GM19468 (cell line): Measurements from ENCODE around the gene PCARE.
"Not testable (repeated sequence)": the region's sequence is repeated elsewhere in the genome, so short reads cannot be mapped to it uniquely, and the experiment has no call there.

ENCODE experiments used
- ATAC-seq: cut with Tn5 transposase; IDR thresholded peaks from one replicate; pipeline ENCODE4 v1.9.1; 2021; ENCODE audit warnings: mild to moderate bottlenecking, moderate library complexity, moderate number of reproducible peaks; ENCODE audit not compliant: unreplicated experiment; ENCODE audit errors: extremely low read depth

Gene PCARE

GRCh38 chr2:29074411-29074810 is at the start of gene PCARE:
Gene PCARE, minus strand, starts transcription at chr2:29074523. Its CDS starts 262 bp downstream, at chr2:29074261.
- ATAC-seq = no peak

DNA sequence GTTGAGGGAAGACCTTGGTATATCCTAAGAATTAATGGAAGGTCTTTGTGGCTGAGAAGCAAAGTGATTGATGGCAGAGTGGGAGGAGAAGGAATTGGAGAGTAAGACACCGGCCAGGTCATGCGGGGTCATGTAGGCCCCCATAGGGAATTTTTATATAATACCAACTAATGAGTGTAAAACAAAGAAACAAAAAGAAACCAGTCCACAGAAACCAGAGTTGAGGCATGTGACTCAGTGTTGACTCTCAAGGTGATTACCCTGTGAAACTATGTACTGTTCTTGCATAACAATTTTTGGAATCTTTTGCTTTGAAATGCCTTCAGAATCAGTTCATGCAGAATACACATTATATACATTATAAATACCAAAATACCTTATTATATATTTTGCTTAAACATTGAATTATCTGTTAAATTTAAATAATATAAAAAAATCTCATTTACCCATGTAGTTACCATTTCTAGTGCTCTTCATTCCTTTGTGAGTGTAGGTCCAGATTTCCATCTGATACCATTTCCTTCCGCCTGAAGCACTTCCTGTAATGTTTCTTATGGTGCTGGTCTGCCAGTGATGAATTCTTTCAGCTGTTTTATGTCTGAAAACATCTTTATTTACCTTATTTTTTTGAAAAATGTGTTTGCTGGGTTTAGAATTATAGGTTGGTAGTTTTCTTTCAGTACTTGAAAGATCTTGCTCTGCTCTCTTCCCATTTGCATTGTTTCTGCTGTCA is 49.5 kb upstream of the PCARE start:
- no peak for ATAC-seq

DNA sequence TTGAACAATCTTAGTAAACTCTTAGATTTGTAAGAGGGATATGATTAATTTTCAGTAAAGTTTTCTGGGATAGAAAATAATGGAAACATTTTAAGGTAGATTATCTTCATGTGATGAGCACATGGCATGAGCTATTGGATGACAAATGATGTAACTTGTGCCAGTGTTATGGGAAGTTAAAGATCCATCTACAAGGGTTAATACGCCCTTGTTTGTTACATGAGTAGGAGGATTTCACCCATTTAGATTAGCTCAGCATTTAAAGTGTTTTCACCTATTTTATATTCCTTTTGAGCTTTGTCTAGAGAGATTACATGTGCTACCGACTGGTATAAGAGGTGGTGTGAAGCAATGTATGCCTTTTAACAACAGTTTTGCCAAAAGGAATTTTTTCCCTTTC is 46.5 kb upstream of the PCARE start:
- ATAC-seq = no peak

DNA sequence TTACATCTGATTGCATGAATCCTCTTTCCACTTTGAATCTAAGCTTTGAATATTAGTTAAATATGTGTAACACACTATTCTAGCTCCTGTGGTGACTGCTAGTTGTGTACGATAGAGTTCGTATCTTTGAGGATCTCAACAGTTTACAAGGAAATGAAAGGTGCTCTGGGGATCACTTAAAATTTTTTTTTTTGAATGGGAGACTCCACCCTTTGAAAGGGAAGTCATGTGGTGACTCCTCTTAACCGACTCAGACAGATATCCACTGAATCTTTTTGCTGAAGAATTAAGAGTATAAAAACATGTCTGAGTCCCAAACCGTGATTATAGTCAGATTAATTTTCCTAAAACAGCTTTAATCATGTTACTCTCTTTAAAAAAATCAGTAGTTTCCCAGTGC is 44.9 kb upstream of the PCARE start:
- ATAC-seq = no peak

- no peak for ATAC-seq
These were observed 43.4 kb upstream of the PCARE start for GRCh38 chr2:29117636-29118303.

- no peak for ATAC-seq
These were observed 41.8 kb upstream of the PCARE start for GRCh38 chr2:29115797-29116781.

- no peak for ATAC-seq
These were observed 40.8 kb upstream of the PCARE start, which contains the start of gene CLIP4 for GRCh38 chr2:29114946-29115609. Gene CLIP4, plus strand, starts transcription at chr2:29115415. Its CDS starts 5,974 bp downstream, at chr2:29121389.

GRCh38 chr2:29114586-29114945 is 40.2 kb upstream of the PCARE start:
- no peak for ATAC-seq

DNA sequence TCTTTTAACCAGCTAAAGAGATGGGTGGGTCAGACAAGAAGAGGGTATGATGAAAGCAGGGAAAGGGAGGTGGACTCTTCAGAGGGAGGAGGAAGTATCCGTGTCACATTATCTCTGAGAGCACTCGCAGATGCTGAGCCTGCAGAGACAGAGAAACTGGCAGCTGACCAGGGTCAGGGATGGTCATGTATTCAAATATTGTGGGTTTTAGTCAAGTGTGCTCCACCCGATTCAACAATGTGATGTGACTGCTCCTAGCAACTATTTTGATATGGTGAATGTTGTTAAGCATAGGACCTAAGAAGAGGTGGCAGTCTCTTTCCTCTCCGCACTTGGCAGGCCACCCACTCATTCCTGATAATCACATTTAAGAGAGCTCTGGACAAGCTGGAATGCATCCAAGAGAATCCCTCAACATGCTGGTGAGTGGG is 39.6 kb upstream of the PCARE start:
- ATAC-seq = no peak

DNA sequence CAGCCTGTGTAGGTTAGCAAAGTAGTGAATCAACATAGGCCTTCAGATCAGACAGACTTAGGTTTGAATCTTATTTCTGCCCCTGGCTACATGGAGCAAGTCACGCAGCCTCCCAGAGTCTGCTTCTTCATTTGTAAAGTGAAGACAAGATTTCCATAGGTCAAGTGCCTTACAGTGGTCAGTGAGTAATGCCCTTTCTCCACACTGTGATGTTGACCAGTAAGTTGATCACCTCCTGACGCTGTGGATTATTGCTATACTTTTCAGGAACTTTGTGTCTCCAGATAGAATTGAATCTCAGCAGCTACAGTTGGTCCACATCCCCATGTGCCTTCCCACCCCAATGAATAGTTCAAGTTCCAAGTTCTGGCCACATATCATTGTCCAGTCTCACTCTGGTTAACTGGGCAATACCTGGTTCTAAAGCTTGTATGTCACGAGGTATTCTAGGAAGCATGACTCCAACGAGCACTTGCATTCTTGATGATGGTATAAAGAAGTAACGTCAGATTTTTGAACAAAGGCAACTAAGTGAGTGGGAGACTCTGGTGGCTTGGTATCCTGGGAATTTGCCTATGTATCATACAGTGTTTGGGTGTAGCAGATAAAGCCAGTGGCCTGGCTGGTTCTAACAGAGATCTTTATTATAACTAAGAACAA is 38.8 kb upstream of the PCARE start:
- ATAC-seq = no peak

DNA sequence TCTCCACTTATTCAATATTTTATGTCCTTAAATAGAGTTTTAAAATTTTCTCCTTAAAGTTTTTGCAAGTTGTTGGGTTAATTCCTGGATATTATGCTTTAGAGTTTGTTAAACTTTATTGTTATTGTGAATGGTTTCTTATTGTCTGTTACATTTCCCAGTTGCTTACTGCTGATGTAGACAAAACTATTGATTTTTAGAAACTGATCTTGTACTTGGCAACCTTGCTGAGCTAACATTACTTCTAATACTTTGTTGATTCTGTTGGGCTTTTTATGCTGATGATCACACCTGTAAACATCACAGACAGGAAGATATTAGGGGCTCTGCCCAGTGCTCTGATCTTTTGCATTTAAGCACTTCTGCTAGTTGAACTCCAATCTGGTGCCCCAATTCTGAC is 38.1 kb upstream of the PCARE start:
- no peak for ATAC-seq

DNA sequence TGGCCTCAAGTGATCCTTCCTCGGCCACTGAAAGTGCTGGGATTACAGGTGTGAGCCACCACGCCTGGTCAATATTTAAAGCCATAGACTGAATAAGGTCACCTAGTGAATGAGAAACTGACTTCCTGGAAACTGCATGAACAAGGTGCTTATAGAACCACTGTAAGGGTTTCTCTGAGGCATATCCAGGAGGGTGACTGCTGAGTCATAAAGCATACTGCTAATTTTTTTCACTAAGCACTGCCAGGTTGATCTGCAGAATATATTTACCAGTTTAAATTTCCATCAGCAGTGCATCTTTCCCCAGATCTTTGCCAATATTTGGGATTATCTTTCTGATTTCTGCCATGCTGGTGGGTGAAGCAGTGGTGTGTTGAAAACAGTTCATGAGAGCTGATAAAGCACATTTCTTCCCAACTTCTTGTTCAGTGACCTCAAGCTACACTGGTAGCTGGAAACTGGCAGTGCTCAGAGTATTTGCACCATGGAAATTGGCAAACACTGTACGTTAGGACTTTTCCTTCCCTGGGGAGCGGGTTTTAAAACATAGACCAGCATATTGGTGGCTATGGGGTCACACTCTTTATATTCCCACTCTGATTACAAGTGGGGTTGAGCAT is 36.7 kb upstream of the PCARE start:
- ATAC-seq = no peak

GRCh38 chr2:29109246-29109645 is 34.9 kb upstream of the PCARE start:
- ATAC-seq = no peak

GRCh38 chr2:29108225-29108624 is 33.9 kb upstream of the PCARE start:
- no peak for ATAC-seq

DNA sequence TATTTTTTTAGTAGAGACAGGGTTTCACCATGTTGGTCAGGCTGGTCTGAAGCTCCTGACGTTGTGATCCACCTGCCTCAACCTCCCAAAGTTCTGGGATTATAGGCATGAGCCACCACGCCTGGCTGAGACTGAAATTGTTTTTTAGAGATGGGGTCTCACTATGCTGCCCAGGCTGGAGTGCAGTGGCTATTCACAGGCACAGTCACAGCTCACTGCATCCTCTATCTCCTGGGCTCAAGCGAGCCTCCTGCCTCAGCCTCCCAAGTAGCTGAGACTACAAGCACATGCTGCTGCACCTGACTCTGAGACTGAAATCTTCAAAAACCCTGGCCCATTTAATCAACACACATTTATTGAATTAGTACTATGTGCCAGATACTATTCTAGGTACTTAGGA is 33.2 kb upstream of the PCARE start:
- not testable (repeated sequence) for ATAC-seq

DNA sequence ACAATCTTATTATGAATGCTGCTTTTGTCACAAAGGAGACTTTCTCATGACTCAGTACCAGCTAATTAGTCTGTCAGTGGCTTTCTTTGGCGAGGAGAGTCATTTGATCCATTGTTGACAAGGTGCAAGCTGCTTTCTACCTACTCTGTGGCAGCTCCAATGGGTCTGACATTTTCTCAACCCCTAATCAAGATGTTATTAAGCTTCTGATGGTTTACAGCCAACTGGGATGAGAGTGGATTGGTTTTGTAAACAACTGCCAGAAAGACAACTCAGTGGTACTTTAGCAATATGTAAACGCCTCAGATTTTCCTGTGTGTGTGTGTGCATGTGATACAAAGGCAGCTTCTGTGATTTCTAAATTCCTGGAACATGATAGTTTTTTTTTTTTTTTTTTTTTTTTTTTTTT is 32.7 kb upstream of the PCARE start:
- no peak for ATAC-seq

- no peak for ATAC-seq
These were observed 31.9 kb upstream of the PCARE start for GRCh38 chr2:29106256-29106655.

- no peak for ATAC-seq
These were observed 31.1 kb upstream of the PCARE start for GRCh38 chr2:29105375-29105774.

DNA sequence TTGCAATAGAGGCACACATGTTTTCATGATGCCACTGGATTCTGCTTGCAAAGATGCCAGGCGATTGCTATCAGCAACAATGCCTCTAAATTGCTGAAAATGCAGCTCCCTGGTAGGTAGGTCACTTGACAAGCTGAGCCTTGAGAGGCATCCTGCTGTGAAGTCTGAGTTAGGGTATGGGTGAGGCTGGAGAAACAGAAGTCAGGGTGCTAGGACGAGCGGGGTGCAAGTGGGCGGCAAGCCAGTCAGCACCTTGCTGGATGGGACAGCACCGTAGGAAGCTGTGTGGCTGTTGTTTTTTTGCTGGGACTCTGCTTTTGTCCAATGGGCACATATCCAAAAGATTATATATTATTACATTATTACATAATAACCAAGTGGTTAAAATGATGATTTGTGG is 30.4 kb upstream of the PCARE start:
- ATAC-seq = no peak
